Hematopoietic multipotent progenitor cell treated with erythropoietin and hydrocortisone succinate and interleukin-3 and kit ligand, for 17 days (in vitro differentiated cells): Measurements from ENCODE around the gene THOC6.
"Not testable (repeated sequence)": the region's sequence is repeated elsewhere in the genome, so short reads cannot be mapped to it uniquely, and the experiment has no call there.

ENCODE experiments used
- DNase-seq: peaks from one replicate; pipeline ENCODE4 v3.0.0-alpha.2; 2015; ENCODE audit warnings: low spot score

The THOC6 gene

GRCh38 chr16:3072148-3072547 is 48.3 kb downstream of the THOC6 start:
- not testable (repeated sequence) for DNase-seq

- not testable (repeated sequence) for DNase-seq
Measured at GRCh38 chr16:3072576-3073263, 48.9 kb downstream of the THOC6 start.

GRCh38 chr16:3073448-3073847 is 49.6 kb downstream of the THOC6 start:
- DNase-seq, result no peak

GRCh38 chr16:3074860-3075522 is 51.2 kb downstream of the THOC6 start:
- no peak for DNase-seq

- no peak for DNase-seq
Measured at GRCh38 chr16:3075523-3075915, 51.7 kb downstream of the THOC6 start.

- DNase-seq, result not testable (repeated sequence)
Measured at GRCh38 chr16:3075946-3076345, 52.1 kb downstream of the THOC6 start.

- no peak for DNase-seq
Measured at GRCh38 chr16:3076577-3076976, 52.7 kb downstream of the THOC6 start.
